ENCODE measurements around the gene TUBB4B. TPM values are rescaled to one million over a fixed set of nuclear protein-coding genes. Genes with fewer than 3 reads are reported as not detected.

TUBB4B gene
- polyA plus RNA-seq, 1 of the 3 experiments (the other 2 are of a cell fraction) = 508 TPM

GRCh38 chr9:137263506-137263905, 22.4 kb downstream of the TUBB4B start:
- H3F3A ChIP-seq (replicated peaks; ENCODE audit: insufficient read depth) = peaks cover 3% of the 10 kb centered on the region
- H2AFZ ChIP-seq (ENCODE audit: low read depth) = no peak overlapping the region
- H3K9me2 ChIP-seq = no peaks in the 10 kb centered on the region
- H3K9ac ChIP-seq = no peak overlapping the region
- no peak for TF ChIP-seq POLR2AphosphoS5 (IDR thresholded peaks at IDR 0.05; ENCODE audit: low read depth, low read length)
- TF ChIP-seq TCF12 (IDR thresholded peaks at IDR 0.05) = no peak
- no peak for TF ChIP-seq FOXJ3 (CRISPR knock-in tag; IDR thresholded peaks at IDR 0.05)
- TF ChIP-seq TAF1 (IDR thresholded peaks at IDR 0.05; ENCODE audit: borderline replicate concordance, low read depth, low read length) = no peak
- TF ChIP-seq RAD21 (IDR thresholded peaks at IDR 0.05; ENCODE audit: low read length) = no peak
- no peak for TF ChIP-seq GATA2 (CRISPR knock-in tag; IDR thresholded peaks at IDR 0.05)
- CTCF ChIA-PET = interaction anchor here (0.8 to 3.1 kb wide), 2 partner anchors 10 to 23 kb away, joined by 3 to 18 read pairs; partner anchors contain the start of gene TUBB4B
- H3K4me2 ChIP-seq = no peak overlapping the region
- H3K27me3 ChIP-seq (ENCODE audit: insufficient read depth) = no peaks in the 10 kb centered on the region
- no peaks in the 10 kb centered on the region for H3K9me3 ChIP-seq
- no peak overlapping the region for H3K27ac ChIP-seq (ENCODE audit: low read depth in 2 of 2, low read length in 1 of 2)
- no peaks in the 10 kb centered on the region for H3K4me1 ChIP-seq (ENCODE audit: control insufficient read depth in 1 of 2, insufficient read depth in 2 of 2, low read depth in 1 of 2, low read length in 1 of 2)
- no peak overlapping the region for H3K4me3 ChIP-seq (ENCODE audit: low read depth in 2 of 2, low read length in 1 of 2)
- DNase-seq = no peak
- POLR2A ChIA-PET = no interaction called here
- H3K36me3 ChIP-seq (replicated peaks in 1 of 2; ENCODE audit: control insufficient read depth in 1 of 2, insufficient read depth in 2 of 2, low read length in 1 of 2) = peaks cover 19 to 33% of the 10 kb centered on the region in 2 experiments
- no peaks in the 10 kb centered on the region for H4K20me1 ChIP-seq (ENCODE audit: insufficient read depth)
- H3K79me2 ChIP-seq (ENCODE audit: insufficient read depth) = peaks cover 15% of the 10 kb centered on the region
- 90% methylated on average over 8 of the region's 10 CpGs for WGBS (ENCODE audit: low lambda C conversion rate)

DNA sequence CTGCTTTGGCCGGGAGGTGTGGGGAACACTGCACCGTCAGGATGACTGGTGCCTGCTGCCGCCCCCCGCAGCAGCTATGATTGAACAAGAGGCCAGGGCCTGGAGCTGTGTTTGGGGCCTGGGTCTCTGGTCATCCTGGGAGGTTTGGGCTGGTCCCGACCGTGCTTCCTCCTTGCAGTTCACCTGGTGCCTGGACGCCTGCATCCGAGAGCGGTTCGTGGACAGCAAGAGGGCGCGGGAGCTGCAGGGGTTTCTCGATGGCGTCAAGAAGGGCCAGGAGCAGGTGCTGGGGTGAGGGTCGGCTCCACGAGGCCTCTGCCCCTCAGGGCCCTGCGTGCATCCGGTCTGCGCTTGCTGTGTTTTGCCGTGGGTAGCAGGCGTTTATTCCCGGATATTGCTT, 23.0 kb downstream of the TUBB4B start:
- no peak overlapping the region for H3K4me3 ChIP-seq (ENCODE audit: low read depth in 2 of 2, low read length in 1 of 2)
- POLR2A ChIA-PET = no interaction called here
- H3K4me1 ChIP-seq (ENCODE audit: control insufficient read depth in 1 of 2, insufficient read depth in 2 of 2, low read depth in 1 of 2, low read length in 1 of 2) = no peaks in the 10 kb centered on the region
- no peaks in the 10 kb centered on the region for H3K9me2 ChIP-seq
- WGBS (ENCODE audit: low lambda C conversion rate) = 97% methylated on average over 16 of the region's 22 CpGs
- no peaks in the 10 kb centered on the region for H3K27me3 ChIP-seq (ENCODE audit: insufficient read depth)
- H2AFZ ChIP-seq (ENCODE audit: low read depth) = no peak overlapping the region
- peaks cover 10% of the 10 kb centered on the region for H3K79me2 ChIP-seq (ENCODE audit: insufficient read depth)
- H3K9ac ChIP-seq = no peak overlapping the region
- H3K9me3 ChIP-seq = no peaks in the 10 kb centered on the region
- CTCF ChIA-PET = interaction anchor here (1.3 kb wide), 1 partner anchor 29 kb away, joined by 3 read pairs; no protein-coding TSS in a partner anchor
- H3F3A ChIP-seq (replicated peaks; ENCODE audit: insufficient read depth) = peaks cover 3% of the 10 kb centered on the region
- DNase-seq = no peak
- H3K27ac ChIP-seq (ENCODE audit: low read depth in 2 of 2, low read length in 1 of 2) = no peak overlapping the region
- TF ChIP-seq EZH2phosphoT487 (IDR thresholded peaks at IDR 0.05; ENCODE audit: borderline replicate concordance, low read depth) (no peak), TCF12 (IDR thresholded peaks at IDR 0.05) (no peak), FOXM1 (IDR thresholded peaks at IDR 0.05; ENCODE audit: low read depth) (no peak), RFX5 (IDR thresholded peaks at IDR 0.05; ENCODE audit: low read length) (no peak), GABPA (IDR thresholded peaks at IDR 0.05; ENCODE audit: low read depth) (no peak), SMC3 (IDR thresholded peaks at IDR 0.05; ENCODE audit: low read depth, low read length) (no peak), ELF1 (IDR thresholded peaks at IDR 0.05) (no peak), RCOR1 (IDR thresholded peaks at IDR 0.05; ENCODE audit: low read length) (no peak), RXRA (IDR thresholded peaks at IDR 0.05; ENCODE audit: borderline replicate concordance, low read depth) (no peak)
- TF ChIP-seq, protein P1, sequence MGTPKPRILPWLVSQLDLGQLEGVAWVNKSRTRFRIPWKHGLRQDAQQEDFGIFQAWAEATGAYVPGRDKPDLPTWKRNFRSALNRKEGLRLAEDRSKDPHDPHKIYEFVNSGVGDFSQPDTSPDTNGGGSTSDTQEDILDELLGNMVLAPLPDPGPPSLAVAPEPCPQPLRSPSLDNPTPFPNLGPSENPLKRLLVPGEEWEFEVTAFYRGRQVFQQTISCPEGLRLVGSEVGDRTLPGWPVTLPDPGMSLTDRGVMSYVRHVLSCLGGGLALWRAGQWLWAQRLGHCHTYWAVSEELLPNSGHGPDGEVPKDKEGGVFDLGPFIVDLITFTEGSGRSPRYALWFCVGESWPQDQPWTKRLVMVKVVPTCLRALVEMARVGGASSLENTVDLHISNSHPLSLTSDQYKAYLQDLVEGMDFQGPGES (IDR thresholded peaks at IDR 0.05; ENCODE audit: low read depth, low read length) = no peak
- TF ChIP-seq, protein P2, sequence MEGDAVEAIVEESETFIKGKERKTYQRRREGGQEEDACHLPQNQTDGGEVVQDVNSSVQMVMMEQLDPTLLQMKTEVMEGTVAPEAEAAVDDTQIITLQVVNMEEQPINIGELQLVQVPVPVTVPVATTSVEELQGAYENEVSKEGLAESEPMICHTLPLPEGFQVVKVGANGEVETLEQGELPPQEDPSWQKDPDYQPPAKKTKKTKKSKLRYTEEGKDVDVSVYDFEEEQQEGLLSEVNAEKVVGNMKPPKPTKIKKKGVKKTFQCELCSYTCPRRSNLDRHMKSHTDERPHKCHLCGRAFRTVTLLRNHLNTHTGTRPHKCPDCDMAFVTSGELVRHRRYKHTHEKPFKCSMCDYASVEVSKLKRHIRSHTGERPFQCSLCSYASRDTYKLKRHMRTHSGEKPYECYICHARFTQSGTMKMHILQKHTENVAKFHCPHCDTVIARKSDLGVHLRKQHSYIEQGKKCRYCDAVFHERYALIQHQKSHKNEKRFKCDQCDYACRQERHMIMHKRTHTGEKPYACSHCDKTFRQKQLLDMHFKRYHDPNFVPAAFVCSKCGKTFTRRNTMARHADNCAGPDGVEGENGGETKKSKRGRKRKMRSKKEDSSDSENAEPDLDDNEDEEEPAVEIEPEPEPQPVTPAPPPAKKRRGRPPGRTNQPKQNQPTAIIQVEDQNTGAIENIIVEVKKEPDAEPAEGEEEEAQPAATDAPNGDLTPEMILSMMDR (IDR thresholded peaks at IDR 0.05) = no peak
- H3K36me3 ChIP-seq (replicated peaks in 1 of 2; ENCODE audit: control insufficient read depth in 1 of 2, insufficient read depth in 2 of 2, low read length in 1 of 2) = peaks cover 16 to 36% of the 10 kb centered on the region in 2 experiments
- no peaks in the 10 kb centered on the region for H4K20me1 ChIP-seq (ENCODE audit: insufficient read depth)
- no peak overlapping the region for H3K4me2 ChIP-seq

All from SK-N-SH (cell line).